Neuron (in vitro differentiated cells): Measurements from ENCODE around the gene PROSER2.

Experiments
- H2AFZ ChIP-seq: one replicate; pipeline ENCODE4 v1.6.1; 2013; ENCODE audit warnings: low read depth, mild to moderate bottlenecking, inconsistent platforms, low read length, moderate library complexity
- H3K27me3 ChIP-seq: one replicate; pipeline ENCODE4 v1.6.1; 2013; ENCODE audit warnings: low read length; ENCODE audit not compliant: insufficient read depth
- H3K36me3 ChIP-seq: one replicate; pipeline ENCODE4 v1.6.1; 2013; ENCODE audit warnings: low read length; ENCODE audit not compliant: insufficient read depth
- H3K4me1 ChIP-seq: one replicate; pipeline ENCODE4 v1.6.1; 2013; ENCODE audit warnings: low read length; ENCODE audit not compliant: insufficient read depth
- H3K4me3 ChIP-seq: 2 replicates; pipeline ENCODE4 v1.5.1; 2013; ENCODE audit warnings: mild to moderate bottlenecking, low read length, moderate library complexity
- H3K9me3 ChIP-seq: one replicate; pipeline ENCODE4 v1.6.1; 2013; ENCODE audit warnings: low read length

PROSER2 gene

GRCh38 chr10:11794566-11794965, 28.6 kb upstream of the PROSER2 start:
- Histone ChIP-seq H3K36me3 (no peaks in the 10 kb centered on the region), H2AFZ (no peak overlapping the region), H3K9me3 (no peaks in the 10 kb centered on the region), H3K4me1 (no peaks in the 10 kb centered on the region), H3K27me3 (no peaks in the 10 kb centered on the region), H3K4me3 (no peak overlapping the region)

GRCh38 chr10:11795101-11795920, 27.8 kb upstream of the PROSER2 start:
- Histone ChIP-seq H3K4me1 (no peaks in the 10 kb centered on the region), H3K27me3 (no peaks in the 10 kb centered on the region), H2AFZ (no peak overlapping the region), H3K36me3 (no peaks in the 10 kb centered on the region), H3K9me3 (no peaks in the 10 kb centered on the region), H3K4me3 (no peak overlapping the region)

- Histone ChIP-seq H2AFZ (no peak overlapping the region), H3K27me3 (no peaks in the 10 kb centered on the region), H3K36me3 (no peaks in the 10 kb centered on the region), H3K4me1 (no peaks in the 10 kb centered on the region), H3K9me3 (no peaks in the 10 kb centered on the region), H3K4me3 (no peak overlapping the region)
Observed at GRCh38 chr10:11796474-11796873, 26.7 kb upstream of the PROSER2 start.

- no peak overlapping the region for H3K4me3 ChIP-seq
- no peaks in the 10 kb centered on the region for H3K9me3 ChIP-seq
- no peaks in the 10 kb centered on the region for H3K27me3 ChIP-seq
- H3K4me1 ChIP-seq: no peaks in the 10 kb centered on the region
- H3K36me3 ChIP-seq: no peaks in the 10 kb centered on the region
- H2AFZ ChIP-seq: no peak overlapping the region
Observed at GRCh38 chr10:11797281-11797680, 25.9 kb upstream of the PROSER2 start.

- H3K4me3 ChIP-seq: no peak overlapping the region
- no peaks in the 10 kb centered on the region for H3K9me3 ChIP-seq
- no peak overlapping the region for H2AFZ ChIP-seq
- no peaks in the 10 kb centered on the region for H3K4me1 ChIP-seq
- H3K36me3 ChIP-seq: no peaks in the 10 kb centered on the region
- H3K27me3 ChIP-seq: no peaks in the 10 kb centered on the region
Observed at GRCh38 chr10:11797847-11798633, 25.1 kb upstream of the PROSER2 start.

- no peak overlapping the region for H2AFZ ChIP-seq
- no peaks in the 10 kb centered on the region for H3K36me3 ChIP-seq
- H3K9me3 ChIP-seq: peaks cover 2% of the 10 kb centered on the region
- no peaks in the 10 kb centered on the region for H3K4me1 ChIP-seq
- H3K4me3 ChIP-seq: no peak overlapping the region
- H3K27me3 ChIP-seq: no peaks in the 10 kb centered on the region
Observed at GRCh38 chr10:11798845-11799735, 24.1 kb upstream of the PROSER2 start.

- Histone ChIP-seq H3K36me3 (no peaks in the 10 kb centered on the region), H3K27me3 (no peaks in the 10 kb centered on the region), H3K4me3 (no peak overlapping the region)
Observed at GRCh38 chr10:11799736-11800080, 23.4 kb upstream of the PROSER2 start.

GRCh38 chr10:11804336-11804735, 18.8 kb upstream of the PROSER2 start:
- Histone ChIP-seq H3K36me3 (no peaks in the 10 kb centered on the region), H3K4me1 (no peaks in the 10 kb centered on the region), H3K9me3 (peaks cover 2% of the 10 kb centered on the region), H2AFZ (no peak overlapping the region), H3K27me3 (no peaks in the 10 kb centered on the region), H3K4me3 (no peak overlapping the region)

More at GRCh38 chr10:11799736-11800080, 23.4 kb upstream of the PROSER2 start:
- Histone ChIP-seq H2AFZ (no peak overlapping the region), H3K4me1 (no peaks in the 10 kb centered on the region), H3K9me3 (peaks cover 2% of the 10 kb centered on the region)

- no peaks in the 10 kb centered on the region for H3K36me3 ChIP-seq
Observed at GRCh38 chr10:11805792-11806191, 17.4 kb upstream of the PROSER2 start.

GRCh38 chr10:11806706-11807105, 16.4 kb upstream of the PROSER2 start:
- peaks cover 2% of the 10 kb centered on the region for H3K9me3 ChIP-seq
- no peak overlapping the region for H3K4me3 ChIP-seq
- no peaks in the 10 kb centered on the region for H3K36me3 ChIP-seq
- H3K4me1 ChIP-seq: peaks cover 10% of the 10 kb centered on the region
- no peaks in the 10 kb centered on the region for H3K27me3 ChIP-seq
- no peak overlapping the region for H2AFZ ChIP-seq

More at GRCh38 chr10:11805792-11806191, 17.4 kb upstream of the PROSER2 start:
- no peak overlapping the region for H3K4me3 ChIP-seq
- H3K27me3 ChIP-seq: no peaks in the 10 kb centered on the region
- H3K4me1 ChIP-seq: peaks cover 7% of the 10 kb centered on the region
- H3K9me3 ChIP-seq: peaks cover 2% of the 10 kb centered on the region
- no peak overlapping the region for H2AFZ ChIP-seq

- Histone ChIP-seq H3K36me3 (no peaks in the 10 kb centered on the region), H3K4me1 (peaks cover 10% of the 10 kb centered on the region), H3K9me3 (no peaks in the 10 kb centered on the region), H3K27me3 (no peaks in the 10 kb centered on the region), H3K4me3 (no peak overlapping the region), H2AFZ (no peak overlapping the region)
Observed at GRCh38 chr10:11808808-11809207, 14.3 kb upstream of the PROSER2 start.

- H3K36me3 ChIP-seq: no peaks in the 10 kb centered on the region
- H3K4me3 ChIP-seq: no peak overlapping the region
- no peaks in the 10 kb centered on the region for H3K9me3 ChIP-seq
- H3K27me3 ChIP-seq: no peaks in the 10 kb centered on the region
- H2AFZ ChIP-seq: no peak overlapping the region
- H3K4me1 ChIP-seq: peaks cover 10% of the 10 kb centered on the region
Observed at GRCh38 chr10:11810313-11810766, 12.8 kb upstream of the PROSER2 start.
